ENCODE results near the gene RNF40. TPM values are rescaled to one million over a fixed set of nuclear protein-coding genes. Genes with fewer than 3 reads are reported as not detected.

Gene RNF40
- total and polyA plus RNA-seq, 2 donors (not counting 1 experiment from before 2014, with no cell fraction given) = 42.0 to 56.8 TPM

- Histone ChIP-seq H3K9ac (ENCODE audit: insufficient read depth, low read length) (no peak overlapping the region), H3K27ac (ENCODE audit: insufficient read depth, low read length) (no peak overlapping the region), H3K36me3 (ENCODE audit: control insufficient read depth, insufficient read depth, low read length) (peaks cover 16% of the 10 kb centered on the region), H3K4me1 (ENCODE audit: control insufficient read depth, extremely low read depth, insufficient read depth, low read length) (peaks cover 6% of the 10 kb centered on the region), H3K27me3 (ENCODE audit: control insufficient read depth, insufficient read depth, low read length) (no peaks in the 10 kb centered on the region), H3K79me2 (ENCODE audit: control insufficient read depth, insufficient read depth, low read length) (peaks cover 20% of the 10 kb centered on the region), H4K20me1 (ENCODE audit: control insufficient read depth, extremely low read depth, insufficient read depth, low read length) (no peaks in the 10 kb centered on the region), H2AFZ (ENCODE audit: low read length) (no peak overlapping the region), H3K4me3 (replicated peaks in 1 of 4; ENCODE audit: control extremely low read depth in 1 of 4, insufficient read depth in 1 of 4, low read depth in 3 of 4, low read length in 4 of 4) (no peak overlapping the region), H3K4me2 (ENCODE audit: extremely low read depth, insufficient read depth, low read length) (no peak overlapping the region), H3K9me3 (ENCODE audit: control insufficient read depth, insufficient read depth, low read depth, low read length) (no peaks in the 10 kb centered on the region)
- DNase-seq (ENCODE audit: low read depth in 2 of 2) = no peak
- no peak for TF ChIP-seq CTCF (conservative IDR thresholded peaks at IDR 0.05 in 1 of 2, IDR thresholded peaks at IDR 0.05 in 1 of 2; ENCODE audit: low read depth in 1 of 2, low read length in 2 of 2)
- TF ChIP-seq EZH2 (IDR thresholded peaks at IDR 0.05; ENCODE audit: low read length, missing control alignments) = no peak
Observed at GRCh38 chr16:30784215-30784614, 22.1 kb downstream of the RNF40 start.

DNA sequence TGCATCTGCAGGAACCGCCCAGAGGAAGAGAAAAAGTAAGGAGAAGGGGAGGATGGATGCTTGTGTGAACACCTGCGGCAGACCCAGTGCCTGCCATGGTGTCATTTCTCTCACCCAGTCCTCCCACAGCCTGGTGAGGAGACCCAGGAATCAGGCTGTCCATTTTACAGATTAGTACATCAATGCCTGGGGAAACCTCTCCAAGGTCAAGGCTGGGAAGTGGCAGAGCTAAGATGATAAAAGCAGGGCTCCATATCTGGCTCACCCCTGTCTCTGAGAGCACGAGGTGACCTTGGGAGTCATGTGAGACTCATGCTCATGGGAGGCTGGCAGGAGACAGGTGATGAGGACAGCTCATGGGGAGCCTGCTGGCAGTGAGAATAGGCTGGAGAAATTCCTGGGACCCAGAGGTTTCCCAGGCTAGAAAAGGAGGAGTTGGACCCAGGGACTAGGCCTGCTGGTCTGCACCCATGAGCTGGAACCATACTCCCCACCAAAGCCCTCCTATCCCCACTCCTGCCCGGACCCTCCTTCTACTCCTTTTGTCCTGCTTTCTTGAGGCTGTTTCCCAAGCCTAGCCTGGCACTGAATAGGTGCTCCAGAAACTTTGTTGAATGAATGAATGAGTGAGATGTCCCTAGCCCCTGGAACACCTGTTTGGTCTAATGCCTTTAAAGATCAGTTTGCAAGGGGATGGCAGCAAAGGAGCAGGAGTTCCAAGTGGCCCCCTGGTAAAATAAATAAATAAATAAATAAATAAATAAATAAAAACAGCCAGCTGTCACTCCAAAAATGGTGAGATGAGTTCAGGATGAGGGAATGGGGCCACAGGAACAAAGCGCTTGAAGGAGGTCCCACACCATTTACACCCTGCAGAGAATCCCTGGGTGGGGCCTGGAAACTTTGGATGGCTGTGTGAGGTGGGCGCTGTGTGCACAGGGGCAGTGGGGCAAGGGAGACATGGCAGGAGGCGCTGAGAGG lies 23.3 kb downstream of the RNF40 start:
- Histone ChIP-seq H2AFZ (ENCODE audit: low read length) (no peak overlapping the region), H3K4me3 (replicated peaks in 1 of 4; ENCODE audit: control extremely low read depth in 1 of 4, insufficient read depth in 1 of 4, low read depth in 3 of 4, low read length in 4 of 4) (peak overlapping the region; percentile 78 to 95 (median 86)), H3K4me2 (ENCODE audit: extremely low read depth, insufficient read depth, low read length) (peak overlapping the region; percentile 93), H3K4me1 (ENCODE audit: control insufficient read depth, extremely low read depth, insufficient read depth, low read length) (peaks cover 6% of the 10 kb centered on the region), H3K27ac (ENCODE audit: insufficient read depth, low read length) (peak overlapping the region; percentile 87), H3K36me3 (ENCODE audit: control insufficient read depth, insufficient read depth, low read length) (peaks cover 12% of the 10 kb centered on the region), H3K9ac (ENCODE audit: insufficient read depth, low read length) (peak overlapping the region; percentile 75), H3K79me2 (ENCODE audit: control insufficient read depth, insufficient read depth, low read length) (peaks cover 20% of the 10 kb centered on the region), H3K27me3 (ENCODE audit: control insufficient read depth, insufficient read depth, low read length) (no peaks in the 10 kb centered on the region), H3K9me3 (ENCODE audit: control insufficient read depth, insufficient read depth, low read depth, low read length) (no peaks in the 10 kb centered on the region), H4K20me1 (ENCODE audit: control insufficient read depth, extremely low read depth, insufficient read depth, low read length) (no peaks in the 10 kb centered on the region)
- no peak for TF ChIP-seq CTCF (conservative IDR thresholded peaks at IDR 0.05 in 1 of 2, IDR thresholded peaks at IDR 0.05 in 1 of 2; ENCODE audit: low read depth in 1 of 2, low read length in 2 of 2)
- TF ChIP-seq EZH2 (IDR thresholded peaks at IDR 0.05; ENCODE audit: low read length, missing control alignments) = no peak
- DNase-seq (ENCODE audit: low read depth in 2 of 2) = no peak

- peak overlapping the region; percentile 78 to 95 (median 86) for H3K4me3 ChIP-seq (replicated peaks in 1 of 4; ENCODE audit: control extremely low read depth in 1 of 4, insufficient read depth in 1 of 4, low read depth in 3 of 4, low read length in 4 of 4)
- peak overlapping the region; percentile 93 for H3K4me2 ChIP-seq (ENCODE audit: extremely low read depth, insufficient read depth, low read length)
- H3K36me3 ChIP-seq (ENCODE audit: control insufficient read depth, insufficient read depth, low read length) = peaks cover 12% of the 10 kb centered on the region
- TF ChIP-seq CTCF (conservative IDR thresholded peaks at IDR 0.05 in 1 of 2, IDR thresholded peaks at IDR 0.05 in 1 of 2; ENCODE audit: low read depth in 1 of 2, low read length in 2 of 2) (no peak), EZH2 (IDR thresholded peaks at IDR 0.05; ENCODE audit: low read length, missing control alignments) (no peak)
- H2AFZ ChIP-seq (ENCODE audit: low read length) = no peak overlapping the region
- H3K9me3 ChIP-seq (ENCODE audit: control insufficient read depth, insufficient read depth, low read depth, low read length) = no peaks in the 10 kb centered on the region
- H3K27me3 ChIP-seq (ENCODE audit: control insufficient read depth, insufficient read depth, low read length) = no peaks in the 10 kb centered on the region
- peak overlapping the region; percentile 87 for H3K27ac ChIP-seq (ENCODE audit: insufficient read depth, low read length)
- H4K20me1 ChIP-seq (ENCODE audit: control insufficient read depth, extremely low read depth, insufficient read depth, low read length) = no peaks in the 10 kb centered on the region
- peaks cover 20% of the 10 kb centered on the region for H3K79me2 ChIP-seq (ENCODE audit: control insufficient read depth, insufficient read depth, low read length)
- peak overlapping the region; percentile 94 for H3K9ac ChIP-seq (ENCODE audit: insufficient read depth, low read length)
- DNase-seq (ENCODE audit: low read depth in 2 of 2) = peak; percentile 60 to 61
- H3K4me1 ChIP-seq (ENCODE audit: control insufficient read depth, extremely low read depth, insufficient read depth, low read length) = peaks cover 6% of the 10 kb centered on the region
Observed at GRCh38 chr16:30786115-30786935, 24.2 kb downstream of the RNF40 start.
